RWPE2 (cell line): ENCODE measurements around the gene SMOC1.

ENCODE experiments used
- ATAC-seq: fragments of 200-7000 bp; cut with Tn5 transposase; 3 replicates; pipeline ENCODE4 v1.9.1; 2021; ENCODE audit warnings: low read depth
- DNase-seq: peaks from one replicate; pipeline ENCODE4 v3.0.0-alpha.2; 2020; ENCODE audit warnings: low spot score
- H3K27ac ChIP-seq: fragments of 450-650 bp; 2 replicates; pipeline ENCODE4 v1.5.1; 2017; ENCODE audit warnings: mild to moderate bottlenecking; ENCODE audit not compliant: poor library complexity, severe bottlenecking
- H3K27me3 ChIP-seq: fragments of 250-450 bp; sonication (Bioruptor Pico); 2 replicates; pipeline ENCODE4 v1.5.1; 2021; ENCODE audit warnings: mild to moderate bottlenecking, moderate library complexity; ENCODE audit not compliant: insufficient read depth, poor library complexity, severe bottlenecking
- H3K36me3 ChIP-seq: fragments of 250-450 bp; sonication (Bioruptor Pico); 2 replicates; pipeline ENCODE4 v1.5.1; 2020; ENCODE audit warnings: low read depth, mild to moderate bottlenecking, moderate library complexity
- H3K4me1 ChIP-seq: fragments of 250-450 bp; sonication (Bioruptor Pico); 2 replicates; pipeline ENCODE4 v1.5.1; 2021; ENCODE audit warnings: mild to moderate bottlenecking, moderate library complexity; ENCODE audit not compliant: insufficient read depth, poor library complexity, severe bottlenecking
- H3K4me3 ChIP-seq: fragments of 250-450 bp; sonication (Bioruptor Pico); 2 replicates; pipeline ENCODE4 v1.5.1; 2021; ENCODE audit warnings: mild to moderate bottlenecking, moderate library complexity; ENCODE audit not compliant: severe bottlenecking
- H3K9me3 ChIP-seq: fragments of 250-450 bp; sonication (Bioruptor Pico); 2 replicates; pipeline ENCODE4 v1.5.1; 2021; ENCODE audit warnings: mild to moderate bottlenecking, moderate library complexity; ENCODE audit not compliant: severe bottlenecking
- CTCF ChIP-seq: fragments of 450-650 bp; IDR thresholded peaks from one replicate; pipeline ENCODE4 v1.5.1; 2017; ENCODE audit warnings: mild to moderate bottlenecking, moderate library complexity; ENCODE audit not compliant: poor library complexity, severe bottlenecking

The SMOC1 gene

GRCh38 chr14:69854598-69854997 is 24.6 kb upstream of the SMOC1 start:
- H3K4me3 ChIP-seq = no peak overlapping the region
- no peak for DNase-seq
- H3K27ac ChIP-seq = no peak overlapping the region
- H3K27me3 ChIP-seq = peaks cover 1% of the 10 kb centered on the region
- H3K36me3 ChIP-seq = no peaks in the 10 kb centered on the region
- no peak for TF ChIP-seq CTCF
- no peaks in the 10 kb centered on the region for H3K4me1 ChIP-seq
- H3K9me3 ChIP-seq = no peaks in the 10 kb centered on the region
- ATAC-seq = no peak

- no peak for ATAC-seq
Measured at GRCh38 chr14:69855180-69855832, 23.9 kb upstream of the SMOC1 start.

GRCh38 chr14:69858801-69859200 is 20.4 kb upstream of the SMOC1 start:
- H3K36me3 ChIP-seq = no peaks in the 10 kb centered on the region
- no peaks in the 10 kb centered on the region for H3K27me3 ChIP-seq
- no peak overlapping the region for H3K4me3 ChIP-seq
- H3K9me3 ChIP-seq = no peaks in the 10 kb centered on the region
- H3K4me1 ChIP-seq = no peaks in the 10 kb centered on the region
- H3K27ac ChIP-seq = no peak overlapping the region
- ATAC-seq (no peak), DNase-seq (no peak)
- TF ChIP-seq CTCF = no peak

More at GRCh38 chr14:69855180-69855832, 23.9 kb upstream of the SMOC1 start:
- no peak for TF ChIP-seq CTCF
- DNase-seq = no peak
- Histone ChIP-seq H3K4me1 (no peaks in the 10 kb centered on the region), H3K4me3 (no peak overlapping the region), H3K27ac (no peak overlapping the region), H3K9me3 (no peaks in the 10 kb centered on the region), H3K27me3 (no peaks in the 10 kb centered on the region), H3K36me3 (no peaks in the 10 kb centered on the region)

- Histone ChIP-seq H3K9me3 (no peaks in the 10 kb centered on the region), H3K4me1 (no peaks in the 10 kb centered on the region), H3K27ac (no peak overlapping the region), H3K36me3 (no peaks in the 10 kb centered on the region), H3K27me3 (no peaks in the 10 kb centered on the region), H3K4me3 (no peak overlapping the region)
- DNase-seq (no peak), ATAC-seq (no peak)
- no peak for TF ChIP-seq CTCF
Measured at GRCh38 chr14:69859591-69859990, 19.6 kb upstream of the SMOC1 start.

- H3K9me3 ChIP-seq = no peaks in the 10 kb centered on the region
- H3K27me3 ChIP-seq = no peaks in the 10 kb centered on the region
- DNase-seq (no peak), ATAC-seq (no peak)
- TF ChIP-seq CTCF = no peak
- H3K4me1 ChIP-seq = no peaks in the 10 kb centered on the region
- no peaks in the 10 kb centered on the region for H3K36me3 ChIP-seq
- no peak overlapping the region for H3K4me3 ChIP-seq
- no peak overlapping the region for H3K27ac ChIP-seq
Measured at GRCh38 chr14:69860221-69860620, 19.0 kb upstream of the SMOC1 start.
